Measurements from ENCODE around the gene ZNF302.

DNA sequence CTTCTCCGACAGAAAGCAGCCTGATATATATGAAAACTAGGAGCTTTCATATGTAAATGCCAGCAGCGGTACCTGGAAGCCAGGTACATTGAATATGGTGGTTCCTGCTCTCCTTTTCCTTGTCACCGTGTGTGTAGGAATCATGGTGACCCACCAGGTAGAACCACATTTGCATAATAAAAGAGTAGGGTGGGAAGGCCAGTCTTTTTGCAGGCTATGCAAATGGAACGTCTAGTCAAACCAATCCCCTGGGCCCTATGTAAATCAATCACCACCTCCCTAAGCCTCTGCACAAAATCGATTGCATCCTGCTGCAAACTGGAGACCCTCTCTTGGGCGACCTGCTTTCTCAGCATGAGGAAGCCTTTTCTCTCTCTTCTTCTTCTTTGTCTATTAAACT is 34.4 kb downstream of the ZNF302 start:
- TF ChIP-seq, protein P1, sequence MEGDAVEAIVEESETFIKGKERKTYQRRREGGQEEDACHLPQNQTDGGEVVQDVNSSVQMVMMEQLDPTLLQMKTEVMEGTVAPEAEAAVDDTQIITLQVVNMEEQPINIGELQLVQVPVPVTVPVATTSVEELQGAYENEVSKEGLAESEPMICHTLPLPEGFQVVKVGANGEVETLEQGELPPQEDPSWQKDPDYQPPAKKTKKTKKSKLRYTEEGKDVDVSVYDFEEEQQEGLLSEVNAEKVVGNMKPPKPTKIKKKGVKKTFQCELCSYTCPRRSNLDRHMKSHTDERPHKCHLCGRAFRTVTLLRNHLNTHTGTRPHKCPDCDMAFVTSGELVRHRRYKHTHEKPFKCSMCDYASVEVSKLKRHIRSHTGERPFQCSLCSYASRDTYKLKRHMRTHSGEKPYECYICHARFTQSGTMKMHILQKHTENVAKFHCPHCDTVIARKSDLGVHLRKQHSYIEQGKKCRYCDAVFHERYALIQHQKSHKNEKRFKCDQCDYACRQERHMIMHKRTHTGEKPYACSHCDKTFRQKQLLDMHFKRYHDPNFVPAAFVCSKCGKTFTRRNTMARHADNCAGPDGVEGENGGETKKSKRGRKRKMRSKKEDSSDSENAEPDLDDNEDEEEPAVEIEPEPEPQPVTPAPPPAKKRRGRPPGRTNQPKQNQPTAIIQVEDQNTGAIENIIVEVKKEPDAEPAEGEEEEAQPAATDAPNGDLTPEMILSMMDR (conservative IDR thresholded peaks at IDR 0.05; ENCODE audit: low read depth in 2 of 2) = no peak
- TF ChIP-seq EZH2 (IDR thresholded peaks at IDR 0.05; ENCODE audit: low read depth, unreplicated experiment) = no peak
- no peak for TF ChIP-seq CREB1 (CRISPR knock-in tag; IDR thresholded peaks at IDR 0.05; ENCODE audit: low read depth)
- no peak for TF ChIP-seq POLR2AphosphoS5 (IDR thresholded peaks at IDR 0.05; ENCODE audit: low read depth)
- TF ChIP-seq EZH2phosphoT487 (IDR thresholded peaks at IDR 0.05; ENCODE audit: unreplicated experiment) = no peak
